Measurements from ENCODE around the gene IFITM1.
"Not testable (repeated sequence)": the region's sequence is repeated elsewhere in the genome, so short reads cannot be mapped to it uniquely, and the experiment has no call there.

DNA sequence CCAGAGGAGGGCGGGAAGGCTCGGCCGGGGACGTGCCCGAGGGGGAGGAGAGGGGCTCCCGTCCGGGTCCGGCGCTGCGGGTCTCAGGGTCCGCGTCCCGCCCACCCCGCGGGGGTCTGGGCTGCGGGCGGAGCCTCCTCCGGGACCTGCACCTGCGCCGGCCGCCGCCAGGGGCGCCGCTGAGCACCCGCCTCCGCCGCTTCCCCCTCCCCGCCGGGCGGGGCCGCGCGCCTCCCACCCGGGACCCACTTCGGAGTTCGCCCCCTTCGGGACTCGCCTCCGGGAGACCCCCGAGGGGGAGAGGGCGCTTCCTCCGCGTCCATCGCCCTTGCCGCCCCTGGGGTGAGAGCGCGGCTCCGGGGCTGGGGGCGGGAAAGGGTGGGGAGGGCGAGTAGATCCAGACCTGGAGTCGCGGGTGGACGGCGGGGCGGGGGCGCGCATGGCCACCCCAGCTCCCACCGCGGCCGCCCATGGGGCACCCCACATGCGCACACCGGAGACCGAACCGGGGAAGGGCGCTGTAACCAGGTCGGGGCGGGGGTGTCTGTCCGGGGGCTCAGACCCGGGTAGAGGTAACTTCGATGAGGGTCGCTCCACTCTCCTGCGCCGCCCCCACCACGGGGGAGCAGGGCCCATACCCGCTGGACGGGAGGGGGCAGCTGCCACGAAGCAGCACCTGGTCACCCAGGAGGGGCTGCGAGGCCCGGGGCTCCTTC lies 4.7 kb downstream of the IFITM1 start:
- TF ChIP-seq, protein P1, sequence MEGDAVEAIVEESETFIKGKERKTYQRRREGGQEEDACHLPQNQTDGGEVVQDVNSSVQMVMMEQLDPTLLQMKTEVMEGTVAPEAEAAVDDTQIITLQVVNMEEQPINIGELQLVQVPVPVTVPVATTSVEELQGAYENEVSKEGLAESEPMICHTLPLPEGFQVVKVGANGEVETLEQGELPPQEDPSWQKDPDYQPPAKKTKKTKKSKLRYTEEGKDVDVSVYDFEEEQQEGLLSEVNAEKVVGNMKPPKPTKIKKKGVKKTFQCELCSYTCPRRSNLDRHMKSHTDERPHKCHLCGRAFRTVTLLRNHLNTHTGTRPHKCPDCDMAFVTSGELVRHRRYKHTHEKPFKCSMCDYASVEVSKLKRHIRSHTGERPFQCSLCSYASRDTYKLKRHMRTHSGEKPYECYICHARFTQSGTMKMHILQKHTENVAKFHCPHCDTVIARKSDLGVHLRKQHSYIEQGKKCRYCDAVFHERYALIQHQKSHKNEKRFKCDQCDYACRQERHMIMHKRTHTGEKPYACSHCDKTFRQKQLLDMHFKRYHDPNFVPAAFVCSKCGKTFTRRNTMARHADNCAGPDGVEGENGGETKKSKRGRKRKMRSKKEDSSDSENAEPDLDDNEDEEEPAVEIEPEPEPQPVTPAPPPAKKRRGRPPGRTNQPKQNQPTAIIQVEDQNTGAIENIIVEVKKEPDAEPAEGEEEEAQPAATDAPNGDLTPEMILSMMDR (IDR thresholded peaks at IDR 0.05) = not testable (repeated sequence)
- TF ChIP-seq POLR2A (IDR thresholded peaks at IDR 0.05) = not testable (repeated sequence)
